ENCODE data around the gene CNTN1. TPM values are rescaled to one million over a fixed set of nuclear protein-coding genes. Genes with fewer than 3 reads are reported as not detected.

The CNTN1 gene
- 1.6 TPM for polyA plus RNA-seq (2013, experiment 1 of 2; ENCODE audit: insufficient read length)
- 0.73 TPM for polyA plus RNA-seq (2013, experiment 2 of 2; ENCODE audit: insufficient read length)

DNA sequence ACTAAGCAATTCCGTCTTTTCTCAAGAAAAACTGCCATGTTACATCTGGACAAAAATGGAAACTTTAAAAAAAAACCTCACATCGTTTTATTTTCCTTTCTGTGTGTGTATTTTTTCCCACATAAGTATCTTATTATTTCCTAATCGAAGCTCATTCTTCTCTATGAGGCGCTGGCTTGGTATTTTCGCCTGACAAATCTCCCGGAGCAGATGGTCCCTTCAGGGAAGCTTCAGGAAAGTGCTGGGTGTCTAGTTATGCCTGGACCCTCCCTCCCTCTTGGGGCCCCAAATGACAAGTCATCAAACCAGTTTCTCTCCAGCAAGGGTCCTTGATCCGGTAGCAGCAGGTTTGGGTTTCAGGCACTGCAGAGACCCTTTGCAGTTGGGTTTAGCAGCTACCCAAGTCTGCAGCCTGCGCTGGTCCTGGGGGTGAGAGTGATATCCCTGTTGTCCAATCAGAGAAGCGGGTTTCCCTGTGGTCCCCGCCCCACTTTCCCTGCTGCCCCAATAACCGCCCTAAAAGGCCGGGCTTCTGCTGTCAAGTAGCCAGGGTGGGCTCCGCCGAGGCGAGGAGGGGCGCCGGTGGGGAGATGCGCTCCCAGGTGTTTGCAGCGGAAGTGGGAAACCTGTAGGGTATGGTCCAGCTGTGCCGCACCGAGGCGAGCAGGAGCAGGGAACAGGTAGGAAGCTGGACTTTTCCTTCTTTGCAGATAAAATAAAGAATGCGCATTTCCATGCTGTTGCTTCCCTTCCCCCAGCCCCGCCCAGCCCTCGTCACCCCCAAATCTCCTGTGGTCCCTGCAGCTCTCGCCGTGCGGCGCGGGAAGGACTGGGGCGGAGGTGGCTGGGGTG, at the start of gene CNTN1:
TSS of gene CNTN1 (plus strand) at position 527 of the 852 bp plus-strand sequence.
- peak; percentile 45 for DNase-seq

DNA sequence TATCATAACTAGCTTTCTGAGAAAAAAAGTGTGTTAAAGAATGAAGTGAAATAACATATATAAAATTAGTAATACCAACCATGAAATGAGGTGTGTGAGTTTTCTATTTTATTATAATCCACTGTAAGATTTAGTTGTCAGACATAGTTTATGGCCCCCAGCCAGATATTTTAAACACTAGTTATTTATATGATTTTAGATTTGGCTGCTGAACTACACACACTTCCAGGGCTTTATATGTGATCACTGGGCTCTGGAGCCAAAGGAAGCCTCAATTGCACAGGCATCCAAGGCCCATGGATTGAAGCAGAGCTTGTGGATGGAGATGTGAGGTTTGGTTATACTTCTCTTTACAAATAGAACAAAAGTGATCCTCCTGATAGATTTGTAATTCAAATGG, 48.7 kb upstream of the CNTN1 start:
- DNase-seq: no peak

DNA sequence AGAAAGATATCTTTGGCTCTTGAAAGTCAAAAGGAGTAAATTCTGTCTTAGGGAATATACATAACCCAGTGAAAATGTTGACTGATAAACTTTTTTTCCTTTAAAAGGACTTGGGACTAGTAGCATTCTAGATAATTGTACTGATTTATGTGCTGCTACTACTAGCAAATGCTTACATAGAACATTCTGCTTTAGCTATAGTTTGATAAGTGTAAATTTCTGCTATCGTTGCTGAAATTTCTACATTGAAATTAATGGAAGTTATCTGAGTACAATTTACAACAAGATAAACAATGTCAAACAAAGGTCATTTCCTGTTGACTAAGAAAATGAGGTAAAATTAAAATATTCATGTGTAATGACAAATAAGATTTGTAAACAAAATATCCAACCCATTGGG, 48.3 kb upstream of the CNTN1 start:
- DNase-seq: no peak

DNA sequence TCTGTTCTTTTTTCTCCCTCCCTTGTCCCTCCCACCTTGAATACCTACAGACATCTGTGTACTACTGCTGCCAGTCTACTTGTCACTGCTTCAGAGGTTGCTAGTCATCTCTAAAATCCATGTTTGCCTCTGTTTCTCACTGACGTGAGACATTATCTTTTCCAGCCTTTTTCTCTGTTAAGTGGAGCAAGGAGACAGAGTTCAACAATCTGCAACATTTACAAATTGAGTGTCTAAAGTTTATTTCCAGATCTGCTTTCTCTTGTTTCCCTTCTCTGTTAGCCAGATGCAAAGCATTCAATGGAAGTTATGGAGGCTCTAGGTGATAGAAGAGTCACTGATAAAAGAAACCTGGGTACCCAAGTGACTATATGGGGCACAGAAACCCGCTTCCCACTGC, 47.5 kb upstream of the CNTN1 start:
- no peak for DNase-seq

DNA sequence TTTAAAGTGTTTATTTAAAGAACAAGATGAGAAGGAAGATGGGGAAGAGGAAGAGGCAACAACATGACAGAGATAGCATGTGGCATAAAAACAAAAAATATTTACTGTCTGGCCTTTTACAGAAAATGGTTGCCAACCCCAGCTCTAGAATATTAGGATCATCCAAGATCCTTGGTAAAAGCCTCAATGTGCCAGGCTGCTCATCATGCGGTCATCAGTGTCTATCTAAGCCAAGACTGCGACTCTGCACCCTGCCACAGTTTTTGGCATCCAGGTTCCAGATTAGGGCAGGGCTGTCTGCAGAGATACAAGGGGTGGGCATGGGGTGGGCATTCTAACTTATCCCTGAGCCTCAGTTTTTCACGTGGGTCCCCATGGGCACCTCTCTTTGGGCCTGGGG, 46.9 kb upstream of the CNTN1 start:
- DNase-seq: no peak

DNA sequence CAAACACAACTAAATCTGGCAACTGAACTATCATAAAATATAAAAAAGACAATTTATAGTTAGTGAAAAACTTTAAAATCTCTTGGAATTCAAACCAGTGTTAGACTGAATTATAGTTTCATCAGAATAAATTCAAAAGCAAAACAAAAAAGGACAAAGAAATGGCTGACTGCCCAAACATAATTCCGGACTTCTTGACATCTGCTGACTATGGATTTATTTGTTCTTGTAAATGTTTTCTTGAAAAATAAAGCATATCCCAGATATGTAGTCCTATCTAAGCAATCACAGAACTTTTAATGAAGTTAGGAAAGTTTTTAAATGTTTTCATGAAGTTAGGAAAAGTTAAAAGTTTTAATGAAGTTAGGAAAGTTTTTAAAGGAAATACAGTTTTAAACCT, 45.8 kb upstream of the CNTN1 start:
- DNase-seq: no peak

DNA sequence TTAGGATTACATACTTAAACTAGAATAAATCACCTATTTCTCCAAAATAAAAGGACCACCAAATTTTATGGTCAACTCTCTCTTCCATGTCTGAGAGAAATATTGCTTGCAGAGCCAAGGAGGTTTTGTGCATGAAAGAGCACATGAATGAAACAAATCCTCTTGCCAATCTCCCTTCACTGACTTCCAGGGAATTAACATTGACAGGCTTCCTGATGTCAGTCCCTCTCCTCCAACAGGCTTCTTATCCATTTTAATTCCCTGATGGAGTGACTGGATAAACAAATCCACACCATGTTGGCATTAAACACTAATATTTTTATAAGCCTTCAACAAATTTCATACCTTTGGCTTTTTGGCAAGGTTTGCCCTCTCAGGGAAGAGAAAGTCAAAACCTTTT, 45.3 kb upstream of the CNTN1 start:
- no peak for DNase-seq

DNA sequence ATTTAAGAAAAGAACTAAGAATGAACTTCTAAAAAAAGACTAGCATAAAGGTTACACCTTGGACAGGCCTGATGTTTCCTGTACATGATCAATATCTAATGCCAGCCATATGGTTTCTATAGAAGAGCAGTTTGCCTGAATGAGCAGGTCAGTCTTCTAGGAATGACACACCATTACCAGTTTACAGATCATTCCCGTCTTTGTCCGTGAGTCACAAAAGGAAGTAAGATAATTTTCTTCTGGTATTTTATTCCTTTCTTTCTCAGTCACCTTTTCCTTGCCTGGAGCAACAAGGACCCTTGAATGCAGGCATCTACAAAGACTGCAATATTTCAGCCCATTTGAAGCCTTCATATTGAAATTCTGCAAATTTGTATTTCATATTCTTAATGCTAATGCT, 44.6 kb upstream of the CNTN1 start:
- DNase-seq: no peak

DNA sequence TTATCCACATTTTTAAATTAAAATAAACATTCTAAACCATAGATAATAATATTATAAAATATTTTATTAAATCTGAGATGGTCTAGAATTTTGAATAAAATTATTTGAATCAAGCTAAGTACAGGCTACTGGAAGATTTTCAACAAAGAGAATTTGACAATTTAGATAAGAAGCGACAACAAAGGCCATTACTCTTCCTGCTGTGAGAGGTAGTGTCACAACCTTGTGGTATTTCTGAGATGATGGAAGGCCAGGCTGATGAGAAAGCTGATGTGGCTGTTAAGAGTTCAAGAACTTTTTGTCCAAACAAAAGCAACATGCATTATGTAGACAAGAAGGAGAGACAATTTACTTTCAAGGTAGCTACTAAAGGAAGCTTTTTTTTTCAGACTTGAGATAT, 43.7 kb upstream of the CNTN1 start:
- DNase-seq: no peak

DNA sequence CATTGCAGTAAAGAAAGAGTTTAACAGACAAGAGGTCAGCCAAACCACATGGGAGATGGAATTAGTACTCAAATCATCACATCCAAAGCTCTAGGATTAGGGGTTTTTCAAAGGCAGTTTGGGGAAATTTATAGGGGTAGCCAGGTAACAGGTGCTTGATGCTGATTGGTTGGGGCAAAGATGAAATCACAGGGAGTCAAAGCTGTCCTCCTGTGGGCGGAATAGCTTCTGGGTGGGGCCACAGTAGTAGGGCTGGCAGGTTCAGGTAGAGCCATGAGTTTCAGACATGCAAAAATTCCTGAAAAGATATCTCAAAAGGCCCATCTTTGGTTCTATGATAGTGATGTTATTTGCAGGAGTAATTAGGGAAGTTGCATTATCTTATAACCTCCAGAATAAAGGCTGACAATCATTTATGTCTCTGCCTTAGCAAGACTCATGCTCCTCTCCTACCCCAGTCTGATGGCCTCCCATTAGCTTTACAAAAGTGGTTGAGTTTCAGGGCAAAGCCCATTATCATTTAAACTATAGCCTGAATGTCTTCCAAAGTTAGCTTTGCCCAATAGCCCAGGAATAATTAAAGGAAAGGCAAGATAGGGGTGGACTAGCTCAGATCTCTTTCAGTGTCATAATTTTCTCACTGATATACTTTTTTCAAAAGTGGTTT, 42.1 kb upstream of the CNTN1 start:
- no peak for DNase-seq

DNA sequence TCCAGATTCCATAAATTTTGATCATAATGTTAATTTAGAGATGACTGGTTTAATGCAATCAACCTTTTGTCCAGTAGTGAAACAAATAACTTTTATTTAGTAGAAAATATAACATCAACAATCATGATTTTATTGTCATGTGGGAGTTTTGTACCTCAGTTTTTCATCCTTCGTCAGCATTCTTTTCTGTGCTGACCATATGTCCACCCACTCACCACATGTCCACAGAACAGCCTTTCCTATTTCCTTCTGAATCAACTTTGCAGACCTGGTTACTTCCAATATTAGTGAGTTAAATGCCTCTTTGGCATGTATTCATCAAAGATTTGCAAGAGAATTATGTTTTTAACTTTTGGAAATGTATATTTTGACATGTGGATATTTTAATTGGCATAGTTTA, 36.8 kb upstream of the CNTN1 start:
- no peak for DNase-seq

DNA sequence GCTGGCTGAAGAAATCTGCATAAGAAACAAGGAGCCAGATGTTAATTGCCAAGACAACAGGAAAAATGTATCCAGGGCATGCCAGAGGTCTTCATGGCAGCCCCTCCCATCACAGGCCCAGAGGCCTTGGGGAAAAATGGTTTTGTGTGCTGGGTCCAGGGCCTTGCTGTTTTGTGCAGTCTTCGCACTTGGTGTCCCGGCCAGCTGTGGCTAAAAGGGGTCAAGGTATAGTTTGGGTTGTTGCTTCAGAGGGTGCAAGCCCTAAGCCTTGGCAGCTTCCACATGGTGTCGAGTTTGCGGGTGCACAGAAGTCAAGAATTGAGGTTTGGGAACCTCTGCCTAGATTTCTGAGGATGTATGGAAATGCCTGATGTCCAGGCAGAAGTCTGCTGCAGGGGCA, 29.9 kb upstream of the CNTN1 start:
- DNase-seq: no peak

DNA sequence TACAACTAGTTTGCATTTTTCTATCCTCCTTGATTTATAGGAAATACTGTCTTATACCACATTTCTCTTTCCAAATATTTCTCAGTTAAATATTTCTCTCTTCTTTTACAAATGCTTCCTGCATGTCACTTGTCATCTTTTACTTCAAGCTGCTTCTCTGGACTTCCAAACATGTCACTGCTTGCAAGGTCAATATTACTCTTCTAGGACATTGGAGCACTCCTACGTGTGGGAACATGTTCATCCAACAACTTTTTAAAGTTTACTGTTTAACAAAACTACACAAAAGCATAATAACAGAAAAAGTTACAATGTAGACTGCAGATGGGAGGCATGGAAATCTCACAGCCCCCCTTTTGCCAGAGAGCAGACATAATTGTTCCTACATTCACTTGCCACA, 28.5 kb upstream of the CNTN1 start:
- no peak for DNase-seq

DNA sequence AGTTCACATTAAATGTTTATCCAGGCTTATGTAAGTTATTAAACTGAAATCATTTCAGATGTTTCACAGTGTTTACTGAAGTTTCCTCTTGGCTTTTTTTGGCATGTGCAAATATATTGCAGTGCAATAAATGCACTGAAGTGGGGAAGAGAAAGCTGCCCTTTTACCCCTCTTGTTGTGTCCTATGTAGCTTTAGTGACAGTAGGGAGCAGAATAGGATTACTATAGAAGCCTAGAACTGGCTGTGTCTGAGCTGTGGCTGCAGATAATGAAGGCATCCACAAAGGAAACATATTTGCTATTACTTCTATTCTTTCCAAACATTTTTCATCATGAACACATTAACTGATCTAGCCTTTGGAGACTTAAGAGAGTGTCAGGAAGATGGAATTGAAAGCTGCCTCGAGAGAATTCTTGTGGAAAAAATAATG, 24.1 kb upstream of the CNTN1 start:
- no peak for DNase-seq

DNA sequence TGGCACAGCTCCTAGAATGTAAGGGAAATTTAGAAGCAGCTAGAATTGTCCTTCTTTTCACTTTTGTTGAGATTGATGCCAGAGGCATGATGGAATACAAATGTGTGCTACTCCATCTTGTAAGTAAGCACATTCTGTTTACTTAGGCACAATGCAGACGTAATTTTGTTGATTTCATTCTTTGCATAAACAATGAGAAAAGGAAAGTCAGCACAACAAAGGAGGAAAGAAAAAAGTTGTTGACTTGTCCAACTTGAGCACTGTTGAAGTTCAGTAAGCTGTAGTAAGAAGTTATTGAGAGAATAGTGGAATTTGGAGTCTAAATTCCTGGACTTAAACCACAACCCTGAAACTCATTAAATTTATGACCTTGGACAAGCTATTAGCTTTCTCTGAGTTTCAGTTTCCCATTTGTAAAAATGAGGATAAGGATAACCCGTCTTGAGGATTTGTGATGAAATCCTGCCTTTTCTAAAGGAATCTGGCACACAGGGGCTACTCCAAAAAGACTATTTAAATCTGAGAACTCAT, 19.4 kb upstream of the CNTN1 start:
- DNase-seq: no peak

DNA sequence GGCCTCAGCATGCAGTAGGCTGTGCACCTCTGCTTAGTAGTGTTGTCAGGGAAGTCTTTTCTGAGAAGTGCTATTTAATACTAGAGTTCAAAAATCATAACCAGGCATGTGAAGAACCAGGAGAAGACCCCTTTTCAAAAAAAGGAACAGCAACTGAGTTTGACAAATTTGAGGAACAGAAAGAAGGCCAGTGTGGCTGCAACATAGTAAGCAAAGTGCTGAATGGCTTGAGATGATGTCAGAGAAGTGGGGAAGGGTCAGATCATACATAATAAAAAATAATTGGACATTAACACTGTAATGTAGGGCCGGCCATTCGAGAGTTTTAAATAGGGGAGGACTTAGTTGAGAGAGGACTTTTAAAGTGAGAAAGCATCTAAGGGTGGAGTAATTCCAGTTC, 11.1 kb upstream of the CNTN1 start:
- DNase-seq: no peak

DNA sequence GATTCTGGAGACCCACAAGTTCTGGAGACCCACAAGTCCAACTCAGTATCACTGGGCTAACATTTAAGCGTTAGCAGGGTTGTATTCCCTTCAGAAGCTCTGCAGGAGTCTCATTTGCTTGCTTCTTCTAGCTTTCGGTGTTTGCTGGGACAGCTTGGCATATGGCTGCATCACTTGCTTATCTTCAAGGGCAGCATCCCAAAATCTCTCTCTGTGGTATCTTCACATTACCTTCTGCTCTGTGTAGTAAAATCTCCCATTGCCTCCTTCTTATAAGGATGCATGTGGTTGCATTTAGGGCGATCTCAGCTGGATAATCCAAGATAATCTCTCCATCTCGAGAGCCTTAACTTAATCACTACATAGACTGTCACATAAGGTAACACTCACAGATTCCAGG, 7.3 kb upstream of the CNTN1 start:
- DNase-seq: no peak

DNA sequence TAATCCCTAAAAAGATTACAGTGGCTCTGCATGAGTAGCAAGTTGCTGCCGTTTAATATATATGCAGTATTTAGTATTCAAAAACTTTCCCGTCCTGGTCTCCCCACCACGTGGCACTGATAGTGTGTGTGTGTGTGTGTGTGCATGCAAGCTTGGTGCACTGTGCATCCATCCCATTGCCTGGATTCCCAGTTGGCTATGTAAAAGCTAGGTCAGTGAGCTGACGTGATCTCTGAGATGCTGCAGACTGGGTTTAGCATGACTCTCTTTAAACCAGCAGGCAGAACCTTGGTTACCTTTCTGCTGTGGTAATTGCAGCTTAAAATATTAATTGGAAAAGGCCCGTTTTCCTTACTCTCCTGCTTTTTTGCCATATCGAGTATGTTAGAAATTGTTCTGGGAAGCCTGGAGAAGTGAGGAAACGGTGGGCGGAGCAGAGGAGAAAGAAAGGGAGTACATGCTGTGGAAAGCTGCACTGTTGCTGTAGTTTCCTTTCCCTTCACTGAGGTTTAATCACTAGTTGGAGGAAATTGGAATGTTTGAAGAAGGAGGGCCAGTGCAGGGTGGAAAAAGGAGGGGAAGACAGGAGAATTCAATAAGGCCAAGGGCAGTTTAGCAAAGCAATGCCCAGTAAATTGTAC, 4.0 kb upstream of the CNTN1 start:
- no peak for DNase-seq

DNA sequence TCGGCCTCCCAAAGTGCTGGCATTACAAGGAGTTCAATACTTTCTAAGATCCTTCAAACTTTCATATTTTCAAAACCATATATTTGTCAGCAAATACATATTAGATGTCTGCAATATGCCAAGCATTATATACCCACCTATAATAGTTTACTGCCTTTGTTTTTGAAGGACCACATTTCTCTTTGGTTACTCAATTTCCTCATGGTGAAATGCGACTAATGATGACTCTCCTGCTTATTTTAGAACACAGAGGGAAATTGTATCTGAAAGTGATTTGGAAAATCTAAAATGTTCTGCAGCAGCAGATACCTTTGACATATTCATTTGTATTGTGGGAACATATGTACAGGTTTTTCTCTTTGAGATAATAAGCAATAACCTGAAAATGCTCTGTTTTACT, 2.7 kb upstream of the CNTN1 start:
- no peak for DNase-seq

DNA sequence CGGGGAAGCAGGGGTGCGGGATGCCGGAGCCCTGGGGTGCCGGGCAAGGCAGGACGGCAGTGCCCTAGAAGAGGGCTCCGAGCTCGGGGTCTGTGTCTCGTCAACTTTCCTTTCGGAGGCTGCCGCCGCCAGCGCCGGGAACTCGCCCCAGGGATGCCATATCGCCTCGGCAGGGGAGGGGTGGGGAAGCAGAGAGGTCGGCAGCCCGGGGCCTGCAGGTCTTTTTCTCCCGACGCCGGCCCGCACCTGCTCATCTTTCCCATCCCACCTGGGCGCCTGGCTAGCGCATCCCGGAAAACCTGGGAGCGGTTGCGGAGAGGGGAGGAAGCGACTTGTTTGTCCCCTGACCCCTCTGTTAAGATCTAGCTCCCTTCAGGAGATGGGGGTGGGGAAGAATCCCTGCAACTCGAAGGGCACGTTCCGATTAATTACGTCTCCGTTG, 547 bp downstream of the CNTN1 start:
- no peak for DNase-seq

DNA sequence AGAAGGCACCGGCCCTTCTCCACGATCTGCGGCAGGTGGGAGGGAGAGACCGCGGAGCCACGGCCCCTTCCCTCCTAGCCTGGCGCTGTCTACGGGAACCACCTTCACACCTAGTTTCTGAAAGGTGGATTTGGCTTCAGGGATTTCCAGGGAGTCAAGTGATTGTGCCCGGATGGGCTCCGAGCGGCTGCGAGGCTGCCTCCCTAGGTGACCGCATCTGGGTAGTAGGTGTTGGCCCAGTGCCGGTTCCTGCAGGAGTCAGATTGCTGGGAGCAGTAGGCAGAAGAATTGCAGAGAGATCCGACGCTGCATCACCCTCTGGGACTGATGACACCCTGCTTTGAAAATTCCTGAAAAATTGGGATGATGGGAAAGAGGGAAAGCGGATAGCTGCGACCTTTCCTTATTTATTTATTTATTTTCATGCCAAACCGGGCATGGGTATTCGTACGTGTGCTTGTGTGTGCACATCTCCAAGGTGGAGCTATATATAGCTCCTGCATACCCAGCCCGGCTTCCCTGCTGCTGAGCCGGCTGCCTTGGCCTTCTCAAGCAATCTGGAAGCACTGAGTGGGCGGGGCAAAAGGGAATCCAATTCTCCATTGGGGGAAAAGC, 1.1 kb downstream of the CNTN1 start:
- no peak for DNase-seq

DNA sequence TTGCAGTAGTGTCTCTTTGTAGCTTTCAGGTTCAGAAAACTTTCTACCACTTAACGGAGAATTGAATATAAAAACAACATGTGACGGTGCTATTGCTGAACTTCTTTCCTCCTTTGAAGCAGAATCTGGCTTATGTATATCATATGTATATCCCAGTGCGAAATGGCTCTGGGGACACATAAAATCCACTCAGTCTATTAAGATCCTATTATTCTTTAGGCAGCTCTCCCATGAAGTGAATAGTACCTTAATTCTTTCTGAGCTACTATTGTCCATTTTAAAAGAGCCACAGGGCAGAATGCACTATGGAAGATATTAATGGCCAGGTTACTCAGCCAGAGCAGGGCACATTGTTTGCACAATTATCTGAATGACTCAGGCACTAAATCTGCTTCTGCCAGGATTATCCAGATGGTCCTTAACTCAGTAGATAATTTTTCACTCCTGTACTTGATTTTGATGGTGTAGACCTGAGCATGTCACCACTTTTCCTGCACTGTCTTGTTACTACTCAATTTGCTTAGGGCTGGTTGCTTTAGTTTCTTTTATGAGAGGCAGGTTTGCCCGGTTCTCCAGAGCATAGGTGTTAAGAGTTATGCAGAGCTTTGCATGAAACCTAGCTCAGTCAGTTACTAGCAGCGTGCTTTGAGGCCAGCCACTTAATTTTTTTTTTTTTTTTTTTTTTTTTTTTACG, 5.5 kb downstream of the CNTN1 start:
- DNase-seq: no peak

All from fibroblast of skin of back (primary cell).